HG03045 (cell line): ENCODE measurements around the gene CCDC9.

Experiments used
- ATAC-seq: cut with Tn5 transposase; IDR thresholded peaks from one replicate; pipeline ENCODE4 v1.9.1; 2021; ENCODE audit warnings: mild to moderate bottlenecking, moderate library complexity; ENCODE audit not compliant: unreplicated experiment

The CCDC9 gene

DNA sequence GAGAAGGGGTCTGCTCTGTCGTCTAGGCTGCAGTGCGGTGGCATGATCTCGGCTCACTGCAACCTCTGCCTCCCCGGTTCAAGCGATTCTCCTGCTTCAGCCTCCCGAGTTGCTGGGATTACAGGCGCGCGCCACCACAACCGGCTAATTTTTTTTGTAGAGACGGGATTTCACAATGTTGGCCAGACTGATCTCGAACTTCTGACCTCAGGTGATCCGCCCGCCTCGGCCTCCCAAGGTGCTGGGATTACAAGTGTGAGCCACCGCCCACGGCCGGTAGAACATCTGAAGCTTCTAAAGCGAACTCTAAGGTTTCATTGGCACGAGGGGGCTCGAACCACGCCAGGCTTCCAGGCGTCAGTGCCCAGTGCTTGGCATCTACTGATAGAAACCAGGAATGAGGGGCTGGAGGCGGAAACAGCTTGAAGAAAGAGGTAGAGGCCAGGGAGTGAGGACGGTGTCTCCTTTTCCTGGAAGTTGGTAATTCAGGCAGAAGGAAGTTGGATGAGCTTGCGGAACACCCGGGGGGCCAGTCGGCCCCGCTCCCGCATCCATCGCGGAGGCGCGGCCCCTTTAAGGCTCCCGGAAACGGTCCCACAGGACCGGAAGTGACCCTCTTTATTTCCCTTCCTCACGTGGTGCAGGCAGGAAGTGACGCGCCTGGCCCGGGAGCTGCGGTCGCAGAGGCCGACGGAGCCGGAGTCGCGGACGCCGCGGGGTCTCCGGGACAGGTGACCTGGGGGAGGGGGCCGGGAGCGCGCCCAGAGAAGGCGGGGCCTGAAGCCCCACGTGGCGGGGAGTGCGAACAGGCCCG, at the start of gene CCDC9:
TSS of gene CCDC9 (plus strand) at position 647 of the 814 bp plus-strand sequence. CDS start 1,876 bp downstream, outside the sequence.
- peak; percentile 53 for ATAC-seq

GRCh38 chr19:47209319-47210179, 46.8 kb upstream of the CCDC9 start:
- ATAC-seq: no peak

DNA sequence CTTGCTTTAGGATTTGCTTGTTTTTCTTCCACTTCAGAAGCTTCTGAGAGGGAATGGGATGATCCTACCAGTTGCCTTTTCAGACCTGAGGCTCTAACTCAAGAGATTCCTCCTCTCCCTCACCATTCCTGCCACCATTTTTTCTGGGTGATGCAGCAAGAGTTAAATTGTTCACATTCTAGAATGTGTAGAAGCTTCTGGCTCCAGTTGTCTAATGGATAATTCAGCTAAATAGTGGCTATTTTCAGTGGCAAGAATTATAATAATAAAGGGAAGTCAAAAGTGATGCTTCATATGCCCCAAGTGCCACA, 46.2 kb upstream of the CCDC9 start:
- ATAC-seq: no peak

DNA sequence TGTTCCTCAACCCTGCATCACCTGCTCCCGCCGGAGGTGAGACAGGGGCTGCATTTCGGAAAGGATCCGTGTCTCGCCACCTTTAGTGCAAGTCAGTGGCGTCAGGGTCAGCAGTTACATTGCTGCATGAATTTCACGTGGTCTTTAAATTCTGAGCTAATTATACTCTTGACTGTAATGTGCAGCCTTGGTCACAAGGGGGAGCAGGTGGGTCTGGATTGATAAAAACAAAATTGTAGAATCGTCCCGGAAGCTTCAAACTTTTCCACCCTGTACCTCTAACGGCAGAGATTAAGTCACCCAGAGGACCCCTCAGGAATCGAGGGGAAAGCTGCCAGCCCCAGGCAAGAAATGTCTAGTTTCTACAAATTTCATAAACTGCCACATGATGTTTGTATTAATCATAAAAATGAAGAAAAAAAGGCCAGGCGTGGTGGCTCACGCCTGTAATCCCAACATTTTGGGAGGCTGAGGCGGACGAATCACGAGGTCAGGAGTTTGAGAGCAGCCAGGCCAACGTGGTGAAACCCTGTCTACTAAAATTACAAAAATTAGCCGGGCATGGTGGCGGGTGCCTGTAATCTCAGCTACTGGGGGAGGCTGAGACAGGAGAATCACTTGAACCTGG, 45.5 kb upstream of the CCDC9 start:
- ATAC-seq: no peak

- no peak for ATAC-seq
Observed at GRCh38 chr19:47215581-47215980, 40.7 kb upstream of the CCDC9 start.

GRCh38 chr19:47221080-47221841, 35.1 kb upstream of the CCDC9 start:
- no peak for ATAC-seq

DNA sequence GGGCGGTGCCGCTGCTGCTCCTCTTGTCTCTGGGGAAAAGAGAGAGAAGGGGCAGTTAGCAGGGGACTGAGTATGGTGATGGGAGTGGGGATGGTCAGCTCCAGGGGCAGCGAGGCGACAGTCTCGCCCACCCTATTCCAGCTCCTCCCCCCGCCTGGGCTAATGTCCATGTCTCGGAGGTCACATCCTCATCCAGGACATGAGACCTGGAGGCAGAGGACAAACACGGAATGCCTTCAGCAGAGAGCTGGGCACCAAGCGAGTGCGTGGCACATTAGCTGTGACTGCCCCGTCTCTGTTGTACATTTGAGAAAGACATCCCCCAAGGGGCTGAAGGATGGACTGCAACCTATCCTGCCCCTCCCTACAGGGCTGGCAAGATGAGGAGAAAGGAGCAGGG, 34.4 kb upstream of the CCDC9 start:
- no peak for ATAC-seq

DNA sequence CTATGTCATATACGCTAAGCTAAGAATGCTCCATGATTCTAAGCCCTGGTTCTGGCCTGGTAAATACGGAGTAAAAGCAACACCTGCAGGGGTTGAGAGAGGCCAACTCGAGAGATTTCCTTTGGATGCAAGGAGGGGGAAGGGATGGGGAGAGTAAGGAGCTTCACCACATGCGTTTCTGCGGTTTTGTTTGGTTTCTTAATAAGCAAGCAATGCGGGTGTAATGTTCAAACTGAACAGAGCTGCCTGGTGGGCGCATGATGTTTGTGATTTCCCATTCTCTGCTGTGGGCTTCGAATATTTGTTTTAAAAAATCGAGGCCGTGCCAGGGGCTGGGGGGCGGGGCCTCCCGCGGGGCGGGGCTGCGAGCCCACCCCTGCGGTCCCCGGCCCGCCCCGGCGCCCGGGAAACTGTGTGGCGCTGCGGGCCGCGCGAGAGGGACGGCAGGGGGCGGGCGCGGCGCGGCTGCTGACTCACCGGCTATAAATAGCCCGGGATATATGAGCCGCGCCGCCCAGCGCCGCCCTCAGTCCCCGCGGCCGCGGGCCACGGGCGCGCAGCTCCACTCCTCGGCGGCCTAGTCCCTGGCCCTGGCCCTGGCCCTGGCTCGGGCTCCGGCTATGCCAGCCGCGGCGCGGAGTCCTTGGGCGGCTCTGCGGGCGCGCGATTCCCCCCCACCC, 30.4 kb upstream of the CCDC9 start:
- peak; percentile 40 for ATAC-seq

GRCh38 chr19:47226426-47227351, 29.6 kb upstream of the CCDC9 start:
- ATAC-seq: peak; percentile 18

- no peak for ATAC-seq
Observed at GRCh38 chr19:47227352-47228167, 28.8 kb upstream of the CCDC9 start.

DNA sequence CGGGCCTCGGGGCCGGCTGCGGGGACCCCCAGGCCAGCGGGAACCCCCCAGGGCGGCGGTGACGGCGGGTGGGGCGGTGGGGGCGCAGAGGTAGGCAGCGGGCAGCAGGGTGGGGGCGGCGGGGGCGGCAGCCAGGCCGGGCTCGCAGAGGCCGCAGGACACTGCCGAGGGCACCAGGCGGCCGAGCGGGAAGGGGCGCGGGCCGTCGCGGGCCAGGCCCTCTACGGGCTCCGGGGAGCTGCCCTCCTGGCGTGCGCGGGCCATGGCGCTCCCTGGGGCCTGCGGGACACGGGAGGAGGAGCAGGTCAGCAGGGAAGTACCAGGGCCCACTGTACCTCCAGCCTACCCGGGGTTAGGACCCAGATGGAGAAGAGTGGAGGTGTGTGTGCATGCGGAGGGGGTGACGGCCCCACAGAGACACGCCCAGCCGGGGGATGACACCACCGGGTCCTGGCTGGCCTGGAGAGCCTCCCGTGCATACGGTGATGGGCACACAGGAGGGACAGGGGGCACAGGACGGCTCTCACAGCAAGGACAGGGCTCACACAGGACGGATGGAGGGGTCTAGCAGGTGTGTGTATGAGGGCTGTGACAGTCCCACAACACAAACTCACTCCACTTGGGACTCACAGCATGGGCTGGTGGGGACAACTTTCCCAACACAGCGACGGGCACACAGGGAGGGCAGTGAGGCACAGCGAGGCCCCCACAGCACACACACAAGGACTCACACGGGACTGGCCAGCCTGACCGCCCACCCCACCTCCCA, 28.0 kb upstream of the CCDC9 start:
- ATAC-seq: no peak

GRCh38 chr19:47228937-47229675, 27.2 kb upstream of the CCDC9 start:
- ATAC-seq: no peak

- no peak for ATAC-seq
Observed at GRCh38 chr19:47229676-47230053, 26.7 kb upstream of the CCDC9 start.

DNA sequence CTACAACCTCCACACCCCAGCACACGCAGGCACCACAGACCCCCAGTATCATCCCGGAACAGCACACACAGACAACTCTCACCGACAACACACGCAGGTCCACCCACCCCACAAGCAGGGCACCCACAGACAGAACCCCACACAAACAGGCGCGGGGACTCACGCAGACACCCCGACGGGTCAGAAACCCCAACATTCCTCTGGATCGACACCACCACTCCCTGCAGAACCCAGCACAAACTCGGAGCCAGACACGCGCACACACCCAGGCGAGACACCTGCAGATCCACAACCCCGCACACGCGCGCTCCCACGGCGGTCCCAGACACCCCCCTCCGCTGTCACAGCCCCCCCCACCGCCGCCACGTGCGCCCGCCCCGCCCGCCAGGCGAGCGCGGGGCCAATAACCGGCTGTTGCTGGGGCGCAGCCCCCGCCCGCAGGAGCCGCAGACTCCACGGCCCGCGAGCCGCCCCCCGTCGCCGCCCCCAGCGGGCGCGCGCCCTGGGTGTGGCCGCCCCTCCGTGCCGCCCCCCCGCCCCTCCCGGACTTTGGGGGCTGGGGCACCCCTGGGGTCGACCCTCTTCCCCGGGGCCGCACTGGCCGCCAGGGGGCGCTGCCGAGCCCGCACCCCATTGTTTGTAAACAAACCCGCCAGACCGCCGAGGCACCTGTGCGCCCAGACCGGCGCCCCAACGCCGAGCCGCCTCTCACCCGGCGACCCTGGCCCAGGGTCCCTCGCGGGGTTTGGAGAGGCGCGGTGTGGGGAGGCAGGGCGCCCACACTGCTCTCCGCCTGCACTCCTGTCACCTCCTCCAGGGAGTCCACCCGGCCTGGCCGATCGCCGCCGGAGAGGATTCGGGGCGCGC, 26.0 kb upstream of the CCDC9 start:
- peak; percentile 19 for ATAC-seq

GRCh38 chr19:47230921-47231214, 25.5 kb upstream of the CCDC9 start, which contains the start of gene BBC3:
Gene BBC3 (minus strand): TSS chr19:47231199. CDS start chr19:47228431, 2,768 bp downstream.
- no peak for ATAC-seq
